ENCODE results near the gene NDFIP2.

The NDFIP2 gene

DNA sequence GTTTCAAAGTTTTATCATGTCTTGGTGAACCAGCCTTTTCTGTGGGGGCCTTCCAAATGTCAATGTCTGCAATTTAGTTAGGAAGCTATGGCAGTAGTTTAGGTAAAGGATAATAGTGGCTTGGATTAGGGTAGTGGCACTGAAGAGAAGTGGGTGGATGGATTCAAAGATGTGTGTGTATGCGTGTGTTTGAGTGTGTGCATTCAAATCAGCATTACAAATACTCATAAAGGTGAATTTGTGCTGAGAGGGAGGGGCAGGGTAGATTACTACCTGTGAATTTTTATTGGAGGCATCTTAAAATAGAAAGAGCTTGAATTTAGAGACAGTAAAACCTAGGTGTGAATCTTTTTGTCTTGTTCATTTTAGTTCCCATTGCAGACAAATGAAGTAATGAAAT is 16.9 kb downstream of the NDFIP2 start:
- DNase-seq, result no peak

DNA sequence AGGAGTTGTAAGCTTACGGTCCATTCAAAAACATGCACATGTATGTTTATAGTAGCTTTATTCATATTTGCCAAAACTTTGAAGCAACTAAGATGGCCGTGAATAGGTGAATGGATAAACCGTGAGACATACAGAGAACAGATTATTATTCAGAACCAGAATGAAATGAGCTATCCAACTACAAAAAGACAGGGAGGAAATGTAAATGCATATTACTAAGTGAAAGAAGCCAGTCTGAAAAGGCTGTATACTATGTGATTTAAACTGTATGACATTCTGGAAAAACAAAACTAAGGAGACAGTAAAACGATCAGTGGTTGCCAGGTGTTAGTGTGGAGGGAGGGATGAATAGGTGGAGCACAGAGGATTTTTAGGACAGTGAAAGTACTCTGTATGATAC is 19.9 kb downstream of the NDFIP2 start:
- DNase-seq, result no peak

DNA sequence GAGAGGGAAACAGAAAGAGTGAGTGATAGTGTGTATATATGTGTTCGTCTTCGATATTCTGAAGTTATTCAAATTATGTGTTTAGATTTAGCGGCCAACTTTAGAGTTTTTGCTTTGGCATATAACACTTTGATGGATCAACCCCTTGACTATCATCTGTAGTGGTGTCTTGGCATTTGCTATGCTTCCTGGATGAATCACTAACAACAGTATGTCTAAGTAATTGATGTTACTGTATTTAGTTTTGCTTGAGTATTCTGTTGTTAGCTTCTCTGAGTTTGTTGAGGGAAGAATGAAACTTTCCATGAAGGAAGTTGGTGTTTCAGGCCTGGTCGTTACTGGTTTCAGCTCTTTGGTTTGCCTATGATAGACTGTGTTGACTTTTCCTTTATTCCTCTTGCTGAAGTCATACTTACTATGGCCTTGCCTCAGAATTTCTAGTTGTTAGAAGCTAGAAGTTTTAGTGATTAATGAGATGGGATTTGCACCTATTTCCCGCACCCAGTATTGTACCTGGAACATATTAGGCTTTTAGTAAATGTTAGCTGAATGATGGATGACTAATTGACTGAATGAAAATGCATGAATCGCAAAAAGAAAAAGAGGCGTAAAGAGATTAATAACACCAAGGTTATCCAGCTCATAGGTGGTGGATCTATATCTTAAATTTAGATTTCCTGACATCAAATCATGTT is 20.7 kb downstream of the NDFIP2 start:
- DNase-seq, result no peak

DNA sequence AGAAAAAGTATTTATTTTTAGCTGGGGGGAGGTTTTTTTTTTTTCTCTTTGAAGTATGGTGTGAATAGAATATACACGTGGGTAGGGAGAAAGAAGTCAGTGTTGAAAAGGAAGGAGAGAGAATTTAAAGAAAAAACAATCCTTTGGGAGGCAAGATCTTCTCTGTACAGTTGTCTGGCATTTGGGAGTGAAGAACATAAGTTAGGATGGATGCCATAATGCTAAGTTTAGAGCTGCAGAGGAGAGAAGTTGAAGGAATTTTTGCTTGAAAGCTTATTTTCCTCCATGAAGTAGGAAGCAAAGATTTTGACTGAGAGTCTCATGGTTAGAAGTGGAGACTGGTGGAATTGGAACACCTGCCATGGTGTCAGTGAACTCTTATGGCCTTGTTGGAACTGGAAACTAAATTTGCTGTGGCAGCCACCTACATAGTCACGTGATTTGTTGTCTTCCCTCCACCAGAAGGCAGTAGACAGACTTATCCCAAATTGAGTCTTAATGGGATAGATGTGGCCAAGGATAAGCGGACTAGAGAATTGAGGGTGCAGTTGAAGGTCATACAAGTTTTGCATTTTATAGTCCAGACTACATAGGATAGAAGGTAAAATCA is 22.0 kb downstream of the NDFIP2 start:
- DNase-seq, result no peak

DNA sequence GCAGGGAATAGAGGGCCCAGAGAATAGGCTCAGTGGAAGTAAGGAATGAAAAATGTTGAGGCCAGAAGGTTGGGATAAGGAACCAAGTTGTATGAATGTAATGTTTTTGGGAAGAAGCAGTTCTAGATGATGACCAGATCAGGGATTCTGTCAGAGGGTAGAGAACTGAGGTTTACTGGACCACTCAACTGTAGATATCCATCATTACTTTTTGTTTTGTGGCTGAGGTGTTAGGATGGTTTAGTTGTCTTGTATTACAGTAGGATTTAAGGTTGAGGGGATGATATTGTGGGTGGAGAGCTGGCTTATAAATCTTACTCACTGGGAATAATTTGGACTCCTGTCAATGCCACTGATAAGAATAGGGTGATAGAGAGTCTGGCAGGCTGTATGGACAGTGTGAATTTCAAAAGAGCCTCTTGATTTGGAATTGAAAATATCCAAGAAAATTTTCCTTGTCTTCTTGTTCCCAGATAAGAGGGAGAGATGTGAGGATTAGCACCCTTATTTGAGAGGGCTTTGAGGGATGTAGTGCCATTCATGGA is 22.6 kb downstream of the NDFIP2 start:
- DNase-seq, result no peak

DNA sequence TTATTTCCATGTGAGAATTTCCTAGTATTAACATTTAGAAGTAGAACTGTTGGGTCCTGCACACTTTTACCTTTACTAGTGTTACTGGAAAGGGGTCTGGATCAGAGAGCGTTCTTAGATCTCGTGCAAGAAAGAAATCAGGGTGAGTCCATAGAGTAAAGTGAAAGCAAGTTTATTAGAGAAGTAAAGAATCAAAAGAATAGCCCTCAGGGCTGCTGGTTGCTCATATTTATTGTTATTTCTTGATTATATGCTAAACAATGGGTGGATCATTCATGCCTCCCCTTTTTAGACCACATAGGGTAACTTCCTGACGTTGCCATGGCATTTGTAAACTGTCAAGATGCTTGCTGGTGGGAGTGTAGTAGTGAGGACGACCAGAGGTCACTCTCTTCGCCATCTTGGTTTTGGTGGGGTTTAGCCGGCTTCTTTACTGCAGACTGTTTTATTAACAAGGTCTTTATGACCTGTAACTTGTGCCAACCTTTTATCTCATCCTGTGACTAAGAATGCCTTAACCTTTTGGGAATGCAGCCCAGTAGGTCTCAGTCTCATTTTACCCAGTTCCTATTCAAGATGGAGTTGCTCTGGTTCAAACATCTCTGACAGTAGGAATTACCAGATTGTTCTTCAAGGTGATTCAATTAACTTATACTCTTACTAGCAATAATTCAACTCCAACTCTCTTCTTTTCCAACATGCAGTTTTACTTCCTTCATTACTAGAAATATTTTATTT is 27.4 kb downstream of the NDFIP2 start:
- no peak for DNase-seq

DNA sequence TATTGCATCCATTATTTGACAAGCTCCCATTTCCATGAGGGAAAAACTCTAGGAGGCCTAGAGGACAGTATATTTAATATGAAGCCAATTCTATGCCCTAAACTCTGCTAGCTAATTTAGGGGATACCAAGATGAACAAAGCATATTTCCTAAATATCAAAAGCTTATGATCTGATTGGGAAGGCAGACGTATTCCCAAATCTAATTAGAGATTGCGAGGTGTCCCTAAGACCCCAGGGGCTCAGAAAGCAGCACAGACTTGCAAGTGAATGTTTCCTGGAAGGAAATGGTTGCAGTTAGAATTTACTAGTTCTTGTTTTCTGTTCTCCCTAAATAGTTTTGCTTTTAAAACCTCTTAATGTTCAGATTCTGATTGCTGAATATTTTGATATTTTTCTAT is 30.7 kb downstream of the NDFIP2 start:
- no peak for DNase-seq

DNA sequence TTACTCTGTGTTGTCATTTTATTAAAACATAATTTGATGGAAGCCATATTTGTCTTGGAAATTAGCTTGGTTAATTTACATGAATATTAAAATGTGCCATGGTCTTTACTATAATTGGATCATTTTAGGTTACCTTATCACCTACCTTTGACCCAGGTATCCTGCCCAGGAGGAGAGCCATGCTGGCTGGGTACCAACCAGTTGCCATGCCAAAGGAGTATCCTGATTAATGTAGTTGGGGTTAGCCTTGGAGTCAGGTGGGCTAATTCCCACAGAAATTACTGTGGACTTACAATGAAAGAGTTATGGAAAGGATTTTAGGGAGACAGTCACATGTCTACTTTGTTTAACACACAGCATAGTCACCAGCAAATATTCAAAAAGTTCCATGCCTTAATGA is 32.0 kb downstream of the NDFIP2 start:
- no peak for DNase-seq

DNA sequence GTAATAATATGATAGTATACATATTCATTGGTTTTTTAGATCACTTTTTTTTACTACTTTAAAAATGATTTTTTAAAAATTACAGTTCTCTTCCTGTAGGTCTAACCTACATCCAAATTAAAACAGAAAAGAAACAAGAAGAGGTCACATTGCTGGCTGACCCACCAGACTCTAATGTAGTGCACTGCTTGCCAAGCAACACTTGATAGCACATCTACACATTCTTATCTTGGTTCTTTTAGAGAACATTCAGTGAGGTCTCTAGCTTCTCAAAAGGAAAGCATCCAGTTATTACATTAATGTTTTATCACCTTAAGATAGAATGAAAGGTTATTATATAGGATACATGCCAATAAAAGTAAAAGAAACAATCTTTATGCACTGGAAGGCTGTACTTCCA is 35.6 kb downstream of the NDFIP2 start:
- DNase-seq, result no peak

DNA sequence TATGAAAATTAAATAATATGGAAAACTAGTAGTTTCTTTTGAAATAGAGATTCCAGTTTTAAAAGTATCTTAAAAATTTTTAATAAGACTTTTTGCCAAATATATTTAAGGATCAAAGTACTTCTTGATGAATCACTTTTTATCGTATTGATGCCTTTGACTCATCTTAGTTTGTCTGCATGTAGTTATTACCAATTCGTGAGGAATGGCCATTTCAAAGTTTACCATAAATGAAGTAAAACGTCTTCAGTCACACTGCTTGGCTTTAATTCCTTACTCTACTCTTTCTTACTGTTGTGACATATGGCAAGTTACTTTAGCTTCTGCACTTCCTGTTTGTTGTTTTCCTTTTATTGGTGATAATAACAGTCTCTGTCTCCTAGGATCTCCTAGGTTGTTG is 38.3 kb downstream of the NDFIP2 start:
- no peak for DNase-seq

DNA sequence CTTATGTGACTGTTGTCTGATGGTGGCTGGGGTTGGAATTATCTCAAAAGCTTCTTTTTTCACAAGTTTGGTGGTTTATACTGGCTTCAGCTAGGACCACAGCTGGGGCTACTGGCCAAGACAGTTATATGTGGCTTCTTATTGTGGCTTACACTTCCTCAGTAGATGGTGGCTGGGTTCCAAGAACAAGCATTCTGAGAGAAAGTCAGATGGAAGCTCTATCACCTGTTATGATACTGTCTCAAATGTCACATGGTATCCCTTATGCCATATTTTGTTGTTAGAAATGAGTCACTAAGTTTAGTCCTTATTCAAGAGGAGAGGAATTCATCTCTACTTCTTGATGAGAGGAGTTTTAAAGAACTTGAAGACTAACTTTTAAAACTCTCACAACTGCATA is 41.6 kb downstream of the NDFIP2 start:
- DNase-seq, result no peak

DNA sequence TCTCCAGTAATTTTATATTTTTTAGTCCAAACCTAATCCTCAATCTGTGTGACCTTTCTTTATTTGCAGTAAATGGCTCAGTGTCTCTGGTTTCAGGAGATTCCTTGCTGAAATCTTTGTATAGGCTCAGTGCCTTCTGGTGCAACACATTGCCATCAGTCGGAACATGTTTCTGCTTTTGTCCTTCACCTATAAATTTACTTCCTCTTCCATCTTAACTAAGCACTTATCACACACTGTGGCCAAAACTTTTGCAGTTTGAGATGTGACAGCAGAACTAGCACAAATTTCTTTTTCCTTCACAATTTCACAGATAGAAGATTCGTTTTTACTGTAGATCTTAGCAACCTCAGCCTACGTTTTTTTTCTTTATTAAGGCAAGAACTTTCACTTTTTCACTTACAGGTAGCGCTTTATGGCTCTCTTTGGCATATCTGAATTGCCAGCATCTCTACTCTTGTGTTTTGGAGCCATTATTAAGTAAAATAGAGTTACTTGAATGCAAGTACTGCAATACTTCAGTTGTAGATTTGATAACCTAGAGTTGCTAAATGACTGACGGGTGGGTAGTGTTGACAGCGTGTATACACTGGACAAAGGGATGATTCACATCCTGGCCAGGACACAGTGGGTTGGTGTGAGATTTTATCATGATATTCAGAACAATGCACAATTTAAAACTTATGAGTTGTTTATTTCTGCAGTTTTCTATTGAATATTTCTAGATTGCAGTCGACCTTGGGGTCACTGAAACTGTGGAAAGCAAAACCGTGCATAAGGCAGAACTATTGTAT is 44.3 kb downstream of the NDFIP2 start:
- no peak for DNase-seq

DNA sequence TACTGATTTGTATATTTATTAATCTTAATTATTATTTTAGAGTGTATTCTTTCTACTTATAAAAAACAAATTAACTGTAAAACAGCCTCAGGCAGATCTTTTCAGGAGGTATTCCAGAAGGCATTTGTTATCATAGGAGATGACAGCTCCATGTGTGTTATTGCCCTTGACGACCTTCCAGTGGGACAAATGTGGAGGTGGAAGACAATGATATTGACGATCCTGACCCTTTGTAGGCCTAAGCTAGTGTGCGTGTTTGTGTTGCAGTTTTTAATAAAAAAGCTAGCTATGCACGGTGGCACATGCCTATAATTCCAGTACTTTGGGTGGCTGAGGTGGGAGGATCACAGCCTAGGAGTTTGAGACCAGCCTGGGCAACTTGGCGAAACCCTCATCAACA is 46.7 kb downstream of the NDFIP2 start:
- no peak for DNase-seq

DNA sequence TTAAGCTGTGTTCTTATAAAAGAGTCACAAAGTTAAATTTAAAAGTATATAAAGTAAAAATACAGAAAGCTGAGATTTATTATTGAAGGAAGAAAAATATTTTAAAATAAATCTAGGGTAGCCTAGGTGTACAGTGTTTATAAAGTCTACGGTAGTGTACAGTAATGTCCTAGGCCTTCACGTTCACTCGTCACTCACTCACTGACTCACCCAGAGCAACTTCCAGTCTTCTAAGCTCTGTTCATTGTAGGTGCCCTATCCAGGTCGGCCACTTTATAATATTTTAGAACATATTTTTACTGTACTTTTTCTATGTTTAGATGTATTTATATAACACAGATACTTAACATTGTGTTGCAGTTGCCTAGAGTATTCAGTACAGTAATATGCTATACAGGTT is 47.4 kb downstream of the NDFIP2 start:
- no peak for DNase-seq

DNA sequence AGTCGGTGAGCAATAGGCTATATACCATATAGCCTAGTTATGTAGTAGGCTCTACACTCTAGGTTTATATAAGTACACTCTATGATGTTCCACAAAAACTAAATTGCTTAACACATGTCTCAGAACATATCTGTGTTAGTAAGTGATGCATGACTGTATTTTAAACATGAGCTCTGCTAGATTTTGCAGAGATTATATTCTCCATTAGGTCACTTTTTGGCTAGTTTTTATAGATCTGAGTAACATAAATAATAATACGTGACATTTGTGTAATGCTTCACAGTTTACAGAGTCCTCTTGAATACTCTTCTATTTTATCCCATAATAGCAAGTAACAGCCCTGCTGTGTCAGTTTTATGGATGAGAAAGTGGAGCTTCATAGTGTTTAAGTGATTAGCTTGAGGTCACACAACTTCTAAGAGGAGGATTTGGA is 47.8 kb downstream of the NDFIP2 start:
- DNase-seq, result no peak

DNA sequence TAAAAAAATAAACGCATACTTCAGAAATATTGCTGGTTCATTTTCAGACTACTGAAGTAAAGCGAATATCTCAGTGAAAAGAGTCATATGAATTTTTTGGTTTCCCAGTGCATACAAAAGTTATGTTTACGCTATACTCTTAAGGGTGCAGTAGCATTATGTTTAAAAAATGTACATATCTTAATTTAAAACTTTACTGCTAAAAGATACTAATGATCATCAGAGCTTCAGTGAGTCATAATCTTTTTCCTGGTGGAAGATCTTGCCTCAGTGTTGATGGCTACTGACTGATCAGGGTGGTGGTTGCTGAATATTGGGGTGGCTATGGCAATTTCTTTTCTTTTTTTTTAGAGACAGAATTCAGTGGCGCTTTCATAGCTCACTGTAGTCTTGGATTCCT is 48.9 kb downstream of the NDFIP2 start:
- DNase-seq, result no peak

DNA sequence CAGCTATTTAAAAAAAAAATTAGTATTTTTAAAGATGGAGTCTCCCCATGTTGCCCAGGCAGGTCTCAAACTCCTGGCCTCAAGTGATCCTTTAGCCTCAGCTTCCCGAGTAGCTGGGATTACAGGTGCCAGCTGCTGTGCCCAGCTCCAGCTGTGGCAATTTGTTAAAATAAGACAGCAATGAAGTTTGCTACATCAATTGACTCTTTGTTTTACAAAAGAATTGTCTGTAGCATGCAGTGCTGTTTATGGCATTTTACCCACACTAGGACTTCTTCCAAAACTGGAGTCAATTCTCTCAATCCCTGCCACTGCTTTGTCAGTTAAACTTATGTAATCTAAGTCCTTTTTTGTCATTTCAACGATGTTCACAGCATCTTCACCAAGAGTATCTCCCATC is 49.3 kb downstream of the NDFIP2 start:
- DNase-seq, result no peak

DNA sequence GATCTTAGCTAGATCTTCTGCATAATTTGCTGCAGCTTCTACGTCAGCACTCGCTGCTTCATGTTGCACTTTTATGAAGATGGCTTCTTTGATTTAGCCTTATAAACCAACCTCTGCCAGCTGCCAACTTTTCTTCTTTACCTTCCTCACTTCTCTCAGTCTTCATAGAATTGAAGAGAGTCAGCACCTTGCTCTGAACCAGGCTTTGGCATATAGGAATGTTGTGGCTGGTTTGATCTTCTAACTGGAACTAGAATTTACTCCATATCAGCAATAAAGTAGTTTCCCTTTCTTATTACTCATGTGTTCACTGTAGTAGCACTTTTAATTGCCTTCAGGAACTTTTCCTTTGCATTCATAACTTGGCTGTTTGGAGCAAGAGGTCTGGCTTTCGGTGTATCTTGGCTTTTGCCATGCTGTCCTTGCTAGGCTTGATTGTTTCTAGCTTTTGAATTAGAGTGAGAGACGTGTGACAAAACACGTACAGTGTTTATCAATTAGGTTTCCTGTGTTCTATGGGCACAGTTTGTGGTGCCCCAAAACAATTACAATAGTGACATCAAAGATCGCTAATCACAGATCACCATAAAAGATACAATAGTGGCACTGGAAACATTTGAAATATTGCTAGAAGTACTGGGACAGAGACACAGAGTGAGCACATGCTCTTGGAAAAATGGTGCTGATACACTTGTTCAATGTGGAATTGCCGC is 50.7 kb downstream of the NDFIP2 start:
- DNase-seq, result no peak

DNA sequence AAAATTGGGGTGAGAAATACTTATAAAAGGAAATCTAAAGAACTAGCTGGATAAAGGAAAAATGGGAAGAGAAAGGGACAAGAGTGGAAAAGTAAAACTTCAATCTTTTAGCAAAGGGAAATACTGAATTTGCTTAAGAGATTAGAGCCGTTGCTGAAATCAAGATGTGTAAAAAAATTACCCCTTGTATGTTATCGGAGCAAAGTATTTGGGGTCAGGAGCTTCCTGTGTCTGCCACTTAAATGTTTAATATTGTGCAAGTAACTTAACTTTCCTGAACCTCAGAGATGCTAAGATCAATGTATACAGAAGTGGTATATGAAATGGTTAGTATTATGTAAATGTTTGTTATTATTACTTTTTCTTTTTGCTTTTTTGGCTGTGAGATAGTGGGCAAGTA is 51.6 kb downstream of the NDFIP2 start:
- DNase-seq, result no peak

DNA sequence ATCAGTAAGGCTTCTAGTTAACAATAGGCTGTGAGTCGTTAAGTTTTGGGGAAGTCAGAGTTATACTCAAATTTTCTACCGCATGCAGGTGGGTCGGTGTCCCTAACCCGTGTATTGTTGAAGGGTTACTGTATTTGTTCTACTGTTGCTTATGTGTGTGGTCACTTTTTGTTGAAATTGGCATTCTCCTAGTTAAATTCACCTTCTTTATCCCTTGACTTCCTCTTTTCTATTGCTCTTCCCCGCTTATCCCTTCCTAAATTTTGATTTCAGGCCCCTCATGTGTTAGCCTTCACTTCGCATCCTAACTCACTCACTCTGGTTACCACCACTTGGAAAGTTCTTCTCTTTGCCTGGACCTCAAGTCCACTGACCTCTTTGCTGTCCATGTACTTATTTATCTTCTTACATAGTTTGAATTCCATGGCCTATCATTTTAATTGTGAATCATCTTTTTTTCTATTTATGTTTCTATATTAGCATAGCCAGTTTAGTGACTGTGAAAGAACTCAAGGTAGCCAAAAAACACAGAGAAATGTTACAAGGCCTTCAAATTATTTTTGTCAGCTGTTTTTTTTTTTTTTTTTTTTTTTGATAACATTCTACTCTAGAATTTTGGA is 52.9 kb downstream of the NDFIP2 start:
- DNase-seq, result no peak

DNA sequence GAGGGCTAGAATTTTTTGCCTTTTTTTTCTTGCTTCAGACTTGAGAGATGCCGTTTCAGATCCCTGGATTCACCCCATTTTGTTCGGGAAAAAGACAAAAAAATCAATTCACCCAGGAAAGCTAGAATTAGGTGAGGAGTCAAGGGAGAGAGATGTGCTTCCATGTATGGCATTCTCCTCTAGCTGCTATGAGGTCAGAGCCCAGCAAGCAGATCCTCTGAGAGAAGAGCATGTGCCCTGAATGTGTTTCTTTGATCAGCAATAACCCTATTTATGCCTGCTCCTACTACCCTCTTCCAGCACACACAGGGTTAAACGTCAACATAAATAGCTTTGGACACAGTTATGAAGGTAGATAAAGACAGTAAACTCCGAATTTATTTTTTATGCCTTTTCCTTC is 53.6 kb downstream of the NDFIP2 start:
- no peak for DNase-seq

DNA sequence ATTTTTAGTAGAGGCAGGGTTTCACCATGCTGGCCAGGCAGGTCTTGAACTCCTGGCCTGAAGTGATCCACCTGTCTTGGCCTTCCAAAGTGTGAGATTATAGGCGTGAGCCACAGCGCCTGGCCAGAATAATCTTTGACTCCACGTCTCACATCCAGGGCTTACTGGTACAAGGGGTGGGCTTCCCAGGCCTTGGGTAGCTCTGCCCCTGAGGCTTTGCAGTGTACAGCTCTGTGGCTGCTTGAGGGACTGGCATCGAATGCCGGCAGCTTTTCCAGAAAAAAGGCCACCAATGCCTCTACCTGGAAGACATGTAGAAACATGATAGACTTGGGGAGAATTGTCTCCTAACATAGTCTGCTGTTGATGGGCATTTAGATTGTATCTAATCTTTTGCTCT is 57.8 kb downstream of the NDFIP2 start:
- no peak for DNase-seq

All from NCI-H510A treated with DMSO at 0.1 percent for 48 hours (cell line).